Measurements from ENCODE around the gene IMMP2L.

IMMP2L gene

DNA sequence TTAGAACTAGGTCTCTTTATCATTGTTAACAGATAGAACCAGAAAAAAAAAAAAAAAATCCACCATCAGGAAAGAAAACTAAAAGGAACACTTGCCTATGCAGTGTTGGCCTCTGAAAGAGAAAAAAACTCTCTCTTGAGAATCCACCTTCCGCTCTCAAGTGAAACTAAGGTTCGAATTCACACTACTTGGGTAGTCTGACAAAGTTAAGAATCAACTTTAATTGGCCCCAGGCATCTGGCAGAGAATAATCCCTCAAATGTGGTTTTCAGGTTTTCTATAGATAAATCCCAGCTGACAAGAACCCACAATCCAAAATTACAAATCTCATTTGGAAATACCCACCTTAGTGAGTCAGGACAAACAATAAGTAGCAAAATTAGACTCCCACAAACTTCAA is 671.1 kb downstream of the IMMP2L start:
- DNase-seq = no peak

DNA sequence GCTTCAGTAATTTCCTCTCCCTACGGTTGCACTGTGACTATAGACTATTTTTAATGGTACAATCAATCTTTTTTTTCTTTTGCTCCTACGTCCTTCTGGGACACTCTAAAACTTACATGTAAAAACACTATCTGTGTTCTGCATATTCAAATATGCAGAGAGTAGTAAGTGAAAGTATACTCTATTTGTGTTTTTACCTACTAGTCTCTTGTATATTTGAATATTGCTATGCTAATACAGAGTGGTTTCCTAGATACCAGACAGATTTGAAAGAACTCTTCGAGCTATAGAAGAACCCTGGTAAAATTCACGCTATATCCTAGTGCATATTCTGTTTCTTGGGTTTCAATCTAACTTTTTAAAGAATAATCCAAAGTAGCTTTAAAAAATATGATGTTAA is 672.2 kb downstream of the IMMP2L start:
- DNase-seq = no peak

DNA sequence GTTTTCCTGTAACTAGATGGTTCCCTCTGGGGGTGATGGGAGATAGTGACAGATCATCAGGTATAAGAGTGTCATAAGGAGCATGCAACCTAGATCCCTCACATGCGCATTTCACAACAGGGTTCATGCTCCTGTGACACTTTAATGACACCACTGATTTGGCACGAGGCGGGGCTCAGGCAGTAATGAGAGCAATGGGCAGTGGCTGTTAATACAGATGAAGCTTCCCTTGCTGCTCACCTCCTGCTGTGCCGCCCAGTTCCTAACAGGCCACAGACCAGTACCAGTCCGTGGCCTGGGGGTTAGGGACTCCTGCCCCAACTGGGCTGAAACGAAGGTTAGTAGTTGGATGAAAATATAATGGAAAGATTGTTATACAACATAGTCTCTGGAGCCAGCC is 673.0 kb downstream of the IMMP2L start:
- DNase-seq = no peak

DNA sequence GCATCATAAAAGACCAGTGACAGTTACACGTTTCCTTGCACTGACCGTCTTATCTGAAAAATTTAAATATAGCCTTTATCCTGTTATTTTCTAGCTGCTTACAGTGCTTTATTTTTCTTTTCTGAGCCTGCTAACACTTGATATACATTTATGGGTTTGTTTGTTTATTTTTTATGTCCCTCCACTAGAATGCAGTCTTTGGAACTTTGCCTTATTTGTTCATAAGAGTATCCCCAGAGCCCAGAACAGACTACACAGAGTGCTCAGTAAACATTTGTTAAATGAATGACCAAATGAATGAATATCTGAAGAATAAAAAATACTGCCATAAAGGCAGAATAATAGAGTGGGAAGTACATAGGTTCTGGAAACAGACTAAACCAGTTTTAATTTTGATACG is 673.7 kb downstream of the IMMP2L start:
- no peak for DNase-seq

DNA sequence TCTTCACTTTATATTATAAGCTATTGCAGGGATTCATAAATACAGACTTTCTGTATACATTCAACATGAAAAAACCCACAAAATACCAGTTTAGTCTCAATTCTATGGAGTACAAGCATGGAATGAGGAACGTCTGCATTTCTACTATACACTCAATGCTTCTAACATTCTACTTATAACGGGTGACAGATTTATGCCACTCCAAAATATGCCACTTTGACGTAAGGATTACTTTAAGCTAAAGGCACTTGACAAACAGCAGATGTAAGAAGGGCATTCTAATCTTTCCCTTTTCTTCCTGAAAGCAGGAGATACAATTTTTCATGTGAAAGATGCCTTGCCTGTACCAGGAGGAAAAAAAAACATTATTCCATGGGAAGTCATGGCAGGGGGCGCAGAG is 676.8 kb downstream of the IMMP2L start:
- no peak for DNase-seq

DNA sequence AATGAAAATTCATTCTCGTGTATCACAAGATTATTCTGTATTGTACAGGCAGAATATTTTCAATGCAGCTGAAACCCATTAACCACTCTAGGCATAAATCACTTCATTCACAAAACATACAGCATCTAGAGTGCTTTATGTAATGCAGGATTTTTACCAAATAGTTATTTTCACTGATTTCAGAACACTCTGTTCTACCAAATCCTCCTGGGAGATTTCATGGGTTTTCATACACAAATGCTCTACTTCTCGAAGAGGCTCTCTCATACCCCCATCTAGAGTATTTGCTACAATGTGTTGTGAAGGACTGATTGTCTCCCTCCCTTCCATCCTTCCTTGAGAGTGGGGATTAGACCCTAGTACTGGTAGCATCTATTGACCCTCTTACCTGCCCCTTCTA is 680.6 kb downstream of the IMMP2L start:
- peak; percentile 10 for DNase-seq

DNA sequence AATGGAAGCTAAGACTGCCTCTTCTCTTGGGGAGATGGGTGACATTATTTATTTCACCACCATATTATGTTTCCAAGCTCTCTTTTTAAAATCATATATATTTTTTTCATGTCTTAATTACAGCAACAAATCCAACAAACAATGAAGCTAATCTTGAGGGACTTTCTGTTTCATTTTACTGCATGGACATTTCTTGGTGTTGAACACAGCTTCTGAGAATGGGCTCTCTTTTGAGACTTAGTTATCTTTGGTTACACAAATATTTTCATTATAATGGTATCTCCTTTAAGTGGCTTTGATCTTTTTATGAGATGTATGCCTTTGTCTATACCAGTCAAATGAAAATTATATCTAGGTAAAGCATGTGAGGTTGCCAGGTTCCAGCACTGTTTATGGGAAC is 681.3 kb downstream of the IMMP2L start:
- DNase-seq = no peak

DNA sequence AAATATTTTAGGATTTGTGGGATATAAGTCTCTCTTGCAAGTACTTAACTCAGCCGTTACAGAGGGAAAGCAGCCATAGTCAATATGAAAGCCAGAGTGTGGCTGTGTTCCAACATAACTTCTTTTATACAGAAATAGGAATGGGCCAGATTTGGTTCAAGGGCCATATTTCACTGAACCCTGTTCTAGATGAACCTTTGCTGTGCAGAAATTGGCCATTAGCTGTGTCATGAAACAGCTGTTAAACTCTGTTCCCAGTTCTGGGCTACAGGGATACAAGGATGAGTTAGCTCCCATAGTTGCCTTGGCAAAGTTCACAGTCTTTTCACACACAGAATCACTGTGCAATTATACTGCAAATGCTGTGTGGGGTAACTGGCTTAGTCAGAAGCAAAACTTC is 685.3 kb downstream of the IMMP2L start:
- no peak for DNase-seq

DNA sequence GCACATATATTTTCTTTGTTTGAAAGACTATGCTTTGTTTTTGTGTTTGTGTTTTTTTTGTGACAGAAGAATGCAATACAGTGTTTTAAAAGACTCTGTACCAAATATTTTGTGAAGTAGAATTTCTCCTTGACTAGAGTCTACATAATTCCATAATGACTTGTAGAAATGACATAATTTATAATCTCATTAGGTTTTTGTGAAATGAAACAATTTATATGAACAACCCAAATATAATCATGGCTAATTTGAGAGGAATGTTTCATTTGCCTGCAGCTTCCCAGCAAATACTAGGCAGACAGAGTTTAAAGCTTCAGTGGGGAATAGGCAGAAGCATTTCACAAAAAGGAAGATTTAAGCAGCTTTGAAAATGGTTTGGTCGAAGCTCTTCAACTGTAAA is 686.9 kb downstream of the IMMP2L start:
- no peak for DNase-seq

DNA sequence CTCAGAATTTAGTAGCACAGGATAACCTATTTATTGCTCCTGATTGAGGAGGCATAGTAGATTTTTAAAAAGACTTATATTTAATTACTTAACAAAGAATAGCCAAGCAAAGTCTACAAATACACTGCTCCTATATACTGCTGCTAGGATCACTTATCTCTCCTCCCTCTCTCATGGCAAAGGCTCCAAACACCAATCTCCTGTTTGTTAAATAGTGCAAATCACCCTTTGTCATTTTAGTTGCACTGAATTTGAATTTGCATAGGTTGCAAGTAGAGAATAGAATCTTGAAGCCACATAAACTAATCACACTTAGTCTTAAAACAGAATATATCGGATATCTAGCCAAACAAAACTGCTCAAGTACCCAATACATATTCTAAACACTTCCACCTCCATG is 690.4 kb downstream of the IMMP2L start:
- no peak for DNase-seq

DNA sequence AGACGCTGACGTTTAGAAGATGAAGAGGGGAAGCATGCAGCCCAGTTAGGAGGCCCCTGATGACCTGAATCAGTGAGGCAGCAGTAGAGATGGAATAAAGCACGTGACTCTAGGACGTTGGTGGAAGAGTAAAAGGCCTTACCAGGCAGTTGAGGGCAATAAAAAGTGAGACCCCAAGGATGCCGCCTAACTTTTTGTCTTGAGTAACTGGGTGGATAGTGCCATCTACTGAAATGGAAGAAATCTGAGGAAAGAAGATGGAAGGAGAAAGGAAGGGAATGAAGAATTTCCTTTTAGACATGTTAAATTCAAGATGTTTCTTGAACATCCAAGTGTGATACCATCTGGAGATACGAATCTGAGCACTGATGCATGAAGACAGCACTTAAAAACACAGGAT is 691.4 kb downstream of the IMMP2L start:
- no peak for DNase-seq

DNA sequence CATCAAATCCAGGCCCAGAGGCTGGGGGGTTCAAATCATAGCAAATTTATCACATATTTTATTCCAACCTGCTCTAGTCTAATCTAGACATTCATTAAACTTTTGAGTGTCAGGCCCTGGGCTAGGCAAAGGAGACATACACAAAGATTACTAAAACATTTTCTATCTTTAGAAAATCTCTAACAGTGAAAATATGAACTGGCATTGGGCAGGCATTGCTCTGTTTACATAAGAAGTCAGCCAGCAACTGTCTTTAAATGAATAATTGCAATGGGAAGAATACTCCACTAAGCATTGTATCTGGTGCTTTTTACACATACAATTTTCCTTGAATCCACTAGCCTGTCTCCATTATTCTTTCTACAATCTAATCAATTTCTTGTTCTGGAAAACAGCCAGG is 693.8 kb downstream of the IMMP2L start:
- DNase-seq = no peak

DNA sequence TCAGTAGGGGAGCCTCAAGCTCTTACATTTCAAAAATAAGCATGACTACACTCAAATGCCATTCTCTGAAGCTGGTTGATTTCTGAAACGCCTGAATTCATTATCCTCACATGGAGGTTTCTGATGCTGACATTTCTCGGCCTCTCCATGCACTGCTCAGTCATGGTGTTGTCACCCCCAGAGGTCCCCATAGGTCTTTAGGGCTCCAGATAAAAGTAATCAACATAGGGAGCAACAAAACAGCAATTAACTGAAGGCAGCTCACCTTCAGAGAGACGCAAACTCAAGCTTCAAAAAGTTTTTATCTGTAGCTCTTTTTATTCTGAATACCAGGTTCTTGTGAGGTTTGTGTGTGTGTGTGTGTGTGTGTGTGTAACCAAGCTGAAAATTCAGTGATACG is 694.5 kb downstream of the IMMP2L start:
- peak; percentile 72 for DNase-seq

DNA sequence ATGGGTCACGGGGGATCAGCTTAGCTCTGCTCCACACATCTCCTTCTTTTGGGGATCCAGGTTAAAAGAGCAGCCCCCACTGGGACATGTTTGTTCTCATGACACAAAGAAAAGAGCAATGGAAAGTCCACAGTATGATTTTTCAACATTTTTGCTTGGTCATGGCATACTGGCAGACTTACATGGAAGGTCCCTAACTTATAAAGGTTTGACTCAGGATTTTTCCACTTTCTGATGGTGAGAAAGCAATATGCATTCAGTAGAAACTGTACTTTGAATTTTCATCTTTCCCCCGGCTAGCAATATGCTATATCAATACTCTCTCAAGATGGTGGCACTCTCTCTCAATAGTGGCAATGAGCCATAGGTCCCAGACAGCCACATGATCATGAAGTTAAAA is 699.0 kb downstream of the IMMP2L start:
- DNase-seq = no peak

DNA sequence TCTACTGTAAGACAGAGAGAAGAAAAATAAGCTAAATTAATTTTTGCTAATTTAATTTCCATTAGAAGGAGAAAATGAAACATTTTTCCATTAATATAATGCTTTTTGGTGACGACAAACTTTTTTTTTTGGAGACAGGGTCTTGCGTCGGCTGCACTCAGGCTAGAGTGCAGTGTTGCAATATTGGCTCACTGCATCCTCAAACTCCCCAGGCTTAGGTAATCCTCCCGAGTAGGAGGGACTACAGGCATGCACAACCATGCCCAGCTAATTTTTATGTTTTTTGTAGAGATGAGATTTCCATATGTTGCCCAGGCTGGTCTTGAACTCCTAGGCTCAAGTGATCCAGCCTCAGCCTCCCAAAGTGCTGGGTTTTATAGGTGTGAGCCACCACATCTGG is 701.1 kb downstream of the IMMP2L start:
- DNase-seq = no peak

DNA sequence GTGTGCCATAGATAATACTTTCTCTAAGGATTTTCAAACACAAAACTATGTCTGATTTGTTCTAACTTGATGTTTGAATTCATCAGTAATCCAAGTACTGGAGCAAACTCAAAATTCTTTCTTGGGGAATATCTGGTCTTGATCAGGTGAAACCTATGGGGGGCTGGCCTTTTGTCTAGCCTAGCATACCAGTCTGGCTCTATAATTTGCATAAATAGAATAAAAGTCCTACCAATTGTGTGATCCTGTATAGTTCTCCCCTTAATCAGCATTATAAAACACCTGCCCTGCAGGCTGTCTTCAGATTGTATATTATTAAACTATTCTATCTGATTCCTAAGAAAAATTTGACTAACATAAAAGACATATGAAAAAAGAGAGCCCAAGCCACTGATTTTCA is 705.2 kb downstream of the IMMP2L start:
- no peak for DNase-seq

DNA sequence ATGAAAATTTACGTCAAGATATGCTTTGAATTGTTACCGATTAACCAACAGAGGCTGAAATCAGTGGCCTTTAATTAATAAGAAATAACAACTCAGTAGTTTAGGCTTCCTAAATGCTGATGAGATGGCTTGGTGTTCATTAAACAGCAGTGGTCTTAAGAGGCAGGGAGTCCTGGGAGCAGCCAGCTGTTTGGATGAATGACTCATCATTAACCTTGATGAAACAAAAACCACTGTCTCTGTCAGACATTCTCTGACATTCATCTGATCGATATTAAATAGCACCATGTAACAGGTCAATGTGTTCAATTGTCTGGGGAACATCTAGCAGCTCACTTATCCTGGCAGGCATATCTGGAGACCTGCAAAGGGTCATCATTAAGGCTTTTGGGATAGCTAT is 705.6 kb downstream of the IMMP2L start:
- DNase-seq = peak; percentile 69

DNA sequence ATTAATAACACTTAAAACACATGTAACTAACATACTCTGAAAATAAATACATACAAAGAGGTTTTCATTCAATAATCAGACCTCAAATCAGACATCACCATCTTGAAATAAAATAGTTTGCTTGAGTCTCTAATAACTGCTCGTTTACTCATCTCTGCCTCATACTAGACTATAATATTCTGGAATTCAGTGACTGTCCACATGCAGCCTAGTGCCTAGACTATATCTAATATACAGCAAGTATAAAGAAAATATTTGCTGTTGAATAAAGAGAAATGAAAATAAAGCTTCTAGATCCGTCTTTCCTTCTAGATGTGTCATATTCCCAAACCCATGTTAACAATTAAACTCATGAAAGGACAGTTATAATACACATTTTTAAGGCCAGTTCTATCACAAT is 707.6 kb downstream of the IMMP2L start:
- DNase-seq = no peak

DNA sequence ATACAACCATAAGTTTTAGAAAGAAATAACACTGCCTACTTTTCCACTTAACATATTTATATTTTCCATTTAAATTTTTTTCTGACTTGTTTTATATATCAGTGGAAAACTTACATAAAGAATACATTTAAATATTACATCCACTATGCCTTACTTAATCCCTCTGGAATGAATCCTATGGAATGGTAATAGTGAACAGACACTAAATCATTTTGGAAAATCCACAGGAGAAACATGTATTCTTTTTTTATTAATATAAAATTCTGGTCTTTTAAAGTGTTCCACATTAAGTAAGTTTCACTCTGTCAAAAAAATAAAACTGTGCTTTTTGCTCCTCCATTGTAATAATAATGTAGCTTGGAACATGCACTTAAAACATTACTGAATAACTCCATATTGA is 708.1 kb downstream of the IMMP2L start:
- no peak for DNase-seq

DNA sequence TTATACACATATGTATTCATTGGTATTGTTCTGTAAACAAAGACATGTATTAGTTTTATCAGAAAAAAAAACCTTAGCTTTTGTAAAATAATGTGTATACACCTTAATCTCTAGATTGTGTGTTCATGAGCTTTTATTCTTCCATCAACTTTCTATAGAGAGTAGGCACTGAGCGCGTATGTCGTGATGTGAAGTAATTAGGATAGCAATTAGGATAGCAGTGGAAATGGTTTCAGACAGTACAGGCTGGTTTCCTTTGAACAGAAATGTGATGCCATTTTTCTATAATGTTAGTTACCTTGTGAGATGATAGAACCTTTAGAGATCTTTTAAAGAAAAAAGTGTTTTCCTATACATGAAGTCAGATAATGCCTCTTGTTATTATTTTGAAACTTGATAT is 709.0 kb downstream of the IMMP2L start:
- DNase-seq = no peak

DNA sequence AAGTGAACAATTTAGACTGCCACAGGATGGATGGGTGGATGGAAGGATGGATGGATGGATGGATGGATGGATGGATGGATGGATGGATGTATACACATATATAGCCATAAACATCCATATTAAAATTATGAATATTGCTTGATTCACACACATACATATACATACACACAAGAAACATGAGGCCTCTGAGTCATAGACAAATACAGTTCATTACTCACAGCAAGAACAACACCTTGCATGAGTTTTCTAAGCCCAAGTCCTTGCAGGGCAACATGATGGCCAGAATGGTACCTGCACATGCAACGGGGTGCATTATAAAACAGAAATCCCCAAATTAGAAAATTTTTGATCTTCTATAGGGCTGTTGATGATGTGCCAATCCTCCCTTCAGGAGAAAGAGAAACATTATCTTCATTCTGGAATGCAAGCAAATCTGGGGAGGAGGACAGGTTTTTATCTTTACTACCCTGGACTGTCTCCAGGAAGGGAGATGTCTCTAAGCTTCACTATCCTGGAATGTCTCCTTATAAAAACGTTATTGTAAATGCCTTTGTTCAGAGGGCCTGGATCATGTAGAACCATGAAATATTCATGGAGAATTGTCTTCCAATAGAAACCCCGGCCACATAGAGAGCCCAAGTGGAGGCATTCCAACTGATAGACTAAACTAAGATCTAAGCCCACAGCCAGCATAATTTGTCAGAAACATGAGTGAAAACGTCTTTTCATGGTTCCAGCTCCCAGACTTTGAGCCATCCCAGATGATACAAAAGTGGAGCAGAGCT is 709.9 kb downstream of the IMMP2L start:
- peak; percentile 48 for DNase-seq

DNA sequence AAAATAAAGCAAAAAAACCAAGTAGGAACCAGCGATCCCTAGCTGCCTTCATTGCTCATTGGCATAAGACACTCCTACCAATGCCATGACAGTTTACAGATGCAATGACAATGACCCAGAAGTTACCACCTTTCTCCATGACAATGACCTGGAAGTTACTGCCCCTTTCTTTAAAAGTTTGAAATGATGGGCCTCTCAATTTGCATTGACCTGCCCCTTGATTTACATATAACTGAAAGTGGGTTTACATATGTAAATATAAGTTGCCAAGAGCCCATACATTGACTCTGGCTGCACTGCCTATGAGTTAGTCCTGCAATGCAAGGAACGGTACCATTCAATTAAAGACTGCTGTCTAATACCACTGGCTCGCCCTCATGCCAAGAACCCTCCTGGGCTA is 712.1 kb downstream of the IMMP2L start:
- DNase-seq = no peak

DNA sequence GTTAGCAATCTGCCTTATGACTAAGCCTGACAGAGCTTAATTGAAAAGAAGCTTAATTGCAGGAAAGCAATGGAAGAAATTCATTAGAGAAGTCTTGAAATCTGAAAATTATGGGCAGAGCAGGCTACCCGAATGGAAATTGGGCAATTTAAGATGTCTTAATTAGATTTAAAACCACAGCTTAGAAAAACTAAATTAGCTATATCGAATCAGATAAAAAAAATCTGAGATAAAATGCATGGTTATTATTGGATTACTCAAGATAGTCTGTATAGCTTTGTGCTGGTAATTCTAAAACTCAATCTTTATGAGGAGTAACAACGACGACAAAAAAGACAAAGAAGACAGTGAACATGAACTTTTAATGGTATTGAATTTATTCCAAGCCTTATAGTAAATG is 719.5 kb downstream of the IMMP2L start:
- DNase-seq = no peak

DNA sequence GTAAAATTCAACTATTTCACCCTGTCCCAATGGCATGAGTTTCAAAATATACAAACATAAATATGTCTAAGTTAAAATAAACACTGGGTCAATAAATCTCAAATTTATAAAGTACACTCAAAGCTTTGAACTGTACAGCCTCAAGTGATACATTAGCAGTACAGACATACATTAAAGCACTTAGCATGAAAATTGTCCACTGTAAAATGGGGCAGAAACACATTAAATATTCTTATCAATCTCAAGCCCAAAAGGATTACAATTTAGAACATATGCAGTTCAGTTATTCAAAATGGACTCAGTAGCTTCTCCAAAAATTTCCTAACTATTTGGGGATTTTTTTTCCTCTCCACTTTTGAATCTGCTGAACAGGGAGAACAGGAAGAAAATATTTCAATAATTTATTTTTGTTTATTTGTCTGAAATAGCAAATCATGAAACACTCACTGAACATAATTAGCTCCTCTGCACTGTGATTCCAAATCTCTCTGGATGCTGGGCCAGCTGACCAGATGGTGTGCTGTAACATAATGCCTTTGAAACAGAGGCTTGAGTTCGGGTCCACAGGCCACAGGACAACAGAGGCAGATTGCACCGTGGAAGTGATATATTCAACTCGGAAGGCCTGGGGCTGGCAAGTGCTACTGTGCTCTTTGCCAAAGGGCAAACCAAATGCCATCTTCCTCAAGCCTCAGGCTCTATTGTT is 720.3 kb downstream of the IMMP2L start:
- DNase-seq = no peak

DNA sequence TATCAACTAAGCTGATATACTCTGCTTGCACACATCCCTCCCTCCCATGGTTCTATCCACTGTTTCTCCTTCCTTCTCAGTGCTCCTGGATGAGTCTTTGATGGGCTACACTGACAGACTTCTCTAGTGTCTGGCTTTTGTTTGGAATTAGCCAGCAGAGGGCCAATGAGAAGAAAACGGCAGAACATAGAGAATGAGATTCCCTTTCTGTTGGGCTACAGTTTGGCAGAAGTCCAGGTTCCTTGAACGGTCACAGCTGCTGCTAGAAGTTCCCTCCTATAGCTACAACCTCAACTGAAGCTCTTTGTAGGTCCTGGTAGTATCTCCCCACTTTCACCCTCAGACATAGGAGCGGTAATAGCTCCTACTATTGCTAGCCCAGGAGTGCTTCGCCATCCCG is 722.4 kb downstream of the IMMP2L start:
- peak; percentile 30 for DNase-seq
